ENCODE results near the gene CCDC197.

DNA sequence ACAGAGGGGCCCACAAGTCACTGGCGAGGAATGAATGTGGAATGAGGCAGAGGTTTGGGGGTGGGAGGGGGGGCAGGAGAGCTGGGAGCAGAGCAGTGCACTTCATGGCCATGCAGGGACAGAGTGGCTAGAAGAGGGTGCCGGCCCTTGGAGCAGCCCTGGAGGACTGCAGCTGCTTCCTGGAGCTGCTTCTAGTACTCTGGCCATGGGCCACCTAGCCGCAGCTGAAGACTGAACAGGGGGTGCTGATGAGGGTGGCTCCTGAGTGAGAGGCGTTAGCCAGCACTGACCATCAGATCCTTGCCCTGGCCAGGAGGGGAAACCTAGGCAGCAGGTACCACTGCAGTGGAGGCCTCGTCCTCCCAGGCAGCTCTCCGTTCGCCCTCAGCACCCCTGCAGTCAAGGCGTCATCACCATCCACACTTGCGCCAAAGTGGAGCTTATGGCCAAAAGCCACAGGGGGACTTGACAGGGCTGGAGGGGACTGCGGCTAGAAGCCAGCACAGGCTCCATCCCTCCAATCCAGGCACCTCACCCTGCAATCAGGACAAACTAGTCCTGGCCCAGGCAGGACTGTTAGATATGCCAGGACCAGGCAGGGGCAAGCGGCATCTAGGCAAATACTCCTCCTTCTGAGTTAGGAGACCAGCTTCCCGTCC is 45.5 kb downstream of the CCDC197 start:
- TF ChIP-seq, protein P1, sequence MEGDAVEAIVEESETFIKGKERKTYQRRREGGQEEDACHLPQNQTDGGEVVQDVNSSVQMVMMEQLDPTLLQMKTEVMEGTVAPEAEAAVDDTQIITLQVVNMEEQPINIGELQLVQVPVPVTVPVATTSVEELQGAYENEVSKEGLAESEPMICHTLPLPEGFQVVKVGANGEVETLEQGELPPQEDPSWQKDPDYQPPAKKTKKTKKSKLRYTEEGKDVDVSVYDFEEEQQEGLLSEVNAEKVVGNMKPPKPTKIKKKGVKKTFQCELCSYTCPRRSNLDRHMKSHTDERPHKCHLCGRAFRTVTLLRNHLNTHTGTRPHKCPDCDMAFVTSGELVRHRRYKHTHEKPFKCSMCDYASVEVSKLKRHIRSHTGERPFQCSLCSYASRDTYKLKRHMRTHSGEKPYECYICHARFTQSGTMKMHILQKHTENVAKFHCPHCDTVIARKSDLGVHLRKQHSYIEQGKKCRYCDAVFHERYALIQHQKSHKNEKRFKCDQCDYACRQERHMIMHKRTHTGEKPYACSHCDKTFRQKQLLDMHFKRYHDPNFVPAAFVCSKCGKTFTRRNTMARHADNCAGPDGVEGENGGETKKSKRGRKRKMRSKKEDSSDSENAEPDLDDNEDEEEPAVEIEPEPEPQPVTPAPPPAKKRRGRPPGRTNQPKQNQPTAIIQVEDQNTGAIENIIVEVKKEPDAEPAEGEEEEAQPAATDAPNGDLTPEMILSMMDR (conservative IDR thresholded peaks at IDR 0.05; ENCODE audit: low read length), result no peak
- no peak for TF ChIP-seq EZH2phosphoT487 (IDR thresholded peaks at IDR 0.05; ENCODE audit: borderline replicate concordance)

All from Loucy (cell line).